GM12874 (cell line): ENCODE data around the gene TMEM184C.

Experiments
- TF ChIP-seq, protein P1 (sequence below): IDR thresholded peaks from 2 replicates; pipeline ENCODE4 v1.5.1; 2011; ENCODE audit warnings: low read depth, mild to moderate bottlenecking, control low read depth, low read length, moderate library complexity; ENCODE audit not compliant: insufficient read depth

TMEM184C gene

DNA sequence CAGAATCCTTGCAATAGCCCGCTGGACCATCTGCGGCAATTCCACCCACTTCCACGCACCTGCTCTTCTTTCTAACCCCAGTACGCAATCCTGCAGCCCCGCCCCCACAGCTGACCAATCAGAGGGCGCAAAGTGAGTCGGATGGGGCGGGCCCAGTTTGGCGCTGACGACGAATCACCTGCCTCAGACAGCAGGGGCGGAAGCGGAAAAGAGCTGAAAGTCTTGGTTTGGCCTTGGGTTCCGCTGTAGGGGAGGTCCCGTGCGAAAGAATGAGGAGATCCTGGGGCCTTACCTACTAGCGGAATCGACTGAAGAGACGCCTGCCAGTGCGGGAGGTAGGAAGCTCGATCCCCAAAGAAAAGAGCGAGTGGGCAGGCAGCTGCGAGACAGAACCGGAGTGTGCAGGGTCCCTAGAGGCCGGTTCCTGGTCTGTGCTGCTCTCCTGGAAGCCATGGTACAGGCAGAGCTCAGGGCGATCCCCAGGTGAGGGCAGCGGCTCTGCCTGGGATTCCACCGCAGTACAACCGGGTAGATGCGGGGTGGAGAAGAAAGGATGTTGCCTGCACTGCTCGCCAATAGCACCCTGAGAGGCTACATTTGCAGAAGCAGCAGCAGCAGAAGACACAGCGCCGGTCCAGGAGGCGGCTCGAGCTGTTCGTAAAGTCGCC, at the start of gene TMEM184C:
TMEM184C (plus strand) TSS at position 225 of the 668 bp plus-strand sequence. CDS start 560 bp downstream, outside the sequence.
- TF ChIP-seq, protein P1, sequence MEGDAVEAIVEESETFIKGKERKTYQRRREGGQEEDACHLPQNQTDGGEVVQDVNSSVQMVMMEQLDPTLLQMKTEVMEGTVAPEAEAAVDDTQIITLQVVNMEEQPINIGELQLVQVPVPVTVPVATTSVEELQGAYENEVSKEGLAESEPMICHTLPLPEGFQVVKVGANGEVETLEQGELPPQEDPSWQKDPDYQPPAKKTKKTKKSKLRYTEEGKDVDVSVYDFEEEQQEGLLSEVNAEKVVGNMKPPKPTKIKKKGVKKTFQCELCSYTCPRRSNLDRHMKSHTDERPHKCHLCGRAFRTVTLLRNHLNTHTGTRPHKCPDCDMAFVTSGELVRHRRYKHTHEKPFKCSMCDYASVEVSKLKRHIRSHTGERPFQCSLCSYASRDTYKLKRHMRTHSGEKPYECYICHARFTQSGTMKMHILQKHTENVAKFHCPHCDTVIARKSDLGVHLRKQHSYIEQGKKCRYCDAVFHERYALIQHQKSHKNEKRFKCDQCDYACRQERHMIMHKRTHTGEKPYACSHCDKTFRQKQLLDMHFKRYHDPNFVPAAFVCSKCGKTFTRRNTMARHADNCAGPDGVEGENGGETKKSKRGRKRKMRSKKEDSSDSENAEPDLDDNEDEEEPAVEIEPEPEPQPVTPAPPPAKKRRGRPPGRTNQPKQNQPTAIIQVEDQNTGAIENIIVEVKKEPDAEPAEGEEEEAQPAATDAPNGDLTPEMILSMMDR: no peak

DNA sequence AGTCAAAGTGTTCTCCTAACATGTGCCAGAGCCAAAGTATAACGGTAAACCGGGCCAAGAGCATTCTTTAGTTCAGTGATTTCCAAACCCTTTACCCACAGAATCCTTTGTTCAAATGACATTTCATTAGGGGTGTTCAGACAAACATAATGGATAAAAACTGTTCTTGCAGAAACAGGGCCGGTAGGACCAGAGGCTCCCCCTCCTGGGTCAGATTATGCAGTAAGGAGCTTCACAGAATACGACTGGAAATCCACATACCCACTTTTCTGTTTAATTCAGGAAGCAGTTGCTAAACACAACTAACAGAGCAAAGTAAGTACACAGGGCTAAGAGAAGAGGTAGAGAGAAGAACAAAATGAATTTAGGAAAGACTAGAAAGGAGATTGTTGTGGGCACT, 46.6 kb upstream of the TMEM184C start:
- TF ChIP-seq, protein P1: no peak

- TF ChIP-seq, protein P1: no peak
These were observed 46.0 kb upstream of the TMEM184C start for GRCh38 chr4:147571036-147571770.

GRCh38 chr4:147576084-147576483, 41.1 kb upstream of the TMEM184C start:
- TF ChIP-seq, protein P1: no peak

DNA sequence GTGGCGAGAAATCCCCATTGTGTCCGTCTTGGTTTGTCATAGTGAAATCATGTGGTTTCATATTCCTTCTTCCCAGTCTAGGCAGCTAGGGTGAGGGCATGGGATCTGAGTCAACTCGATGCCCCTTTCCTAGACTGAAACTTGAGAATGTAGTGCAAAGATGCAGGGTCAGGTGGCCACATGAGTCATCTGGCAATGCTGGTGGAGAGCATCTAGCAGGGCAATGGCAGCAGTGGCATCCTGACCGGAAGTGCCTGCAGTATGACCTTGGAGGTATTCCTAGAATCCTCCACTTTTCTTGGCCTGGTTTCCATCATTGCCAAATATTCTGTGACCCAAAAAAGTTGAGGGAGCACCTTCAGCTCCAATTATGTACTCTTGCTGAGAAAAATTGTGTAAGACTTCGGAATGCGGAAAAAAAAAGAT, 39.1 kb upstream of the TMEM184C start:
- TF ChIP-seq, protein P1: no peak

DNA sequence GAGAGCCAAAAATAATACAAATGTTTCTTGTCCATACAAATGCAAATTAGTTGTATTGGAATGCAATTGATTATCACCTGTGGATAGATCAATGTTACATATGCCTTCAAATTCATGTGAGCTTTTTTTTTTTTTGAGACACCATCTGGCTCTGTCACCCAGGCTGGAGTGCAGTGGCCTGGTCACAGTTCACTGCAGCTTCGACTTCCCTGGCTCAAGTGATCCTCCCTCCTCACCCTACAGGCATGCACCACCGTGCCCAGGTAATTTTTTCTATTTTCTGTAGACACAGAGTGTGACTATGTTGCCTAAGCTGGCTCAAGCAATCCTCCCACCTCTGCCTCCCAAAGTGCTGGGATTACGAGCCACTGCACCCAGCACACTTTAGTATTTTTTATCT, 38.6 kb upstream of the TMEM184C start:
- TF ChIP-seq, protein P1: no peak

DNA sequence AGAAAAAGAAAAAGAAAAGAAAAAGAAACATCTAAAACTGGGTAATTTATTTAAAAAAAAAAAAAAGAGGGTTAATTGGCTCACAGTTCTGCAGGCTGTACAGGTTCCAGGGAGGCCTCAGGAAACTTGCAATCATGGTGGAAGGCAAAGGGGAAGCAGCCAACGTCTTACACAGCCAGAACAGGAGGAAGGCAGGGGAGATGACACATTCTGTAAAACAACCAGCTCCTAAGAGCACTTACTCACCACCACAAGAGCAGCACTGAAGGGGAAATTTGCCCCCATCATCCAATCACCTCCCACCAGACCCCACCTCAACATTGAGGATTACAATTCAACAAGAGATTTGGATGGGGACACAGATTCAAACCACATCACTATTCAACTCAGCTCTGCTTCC, 36.8 kb upstream of the TMEM184C start:
- TF ChIP-seq, protein P1: no peak
